GM21390 (cell line): ENCODE data around the gene CRABP2.

ENCODE experiments used
- ATAC-seq: cut with Tn5 transposase; IDR thresholded peaks from one replicate; pipeline ENCODE4 v1.9.1; 2021; ENCODE audit not compliant: unreplicated experiment

The CRABP2 gene

DNA sequence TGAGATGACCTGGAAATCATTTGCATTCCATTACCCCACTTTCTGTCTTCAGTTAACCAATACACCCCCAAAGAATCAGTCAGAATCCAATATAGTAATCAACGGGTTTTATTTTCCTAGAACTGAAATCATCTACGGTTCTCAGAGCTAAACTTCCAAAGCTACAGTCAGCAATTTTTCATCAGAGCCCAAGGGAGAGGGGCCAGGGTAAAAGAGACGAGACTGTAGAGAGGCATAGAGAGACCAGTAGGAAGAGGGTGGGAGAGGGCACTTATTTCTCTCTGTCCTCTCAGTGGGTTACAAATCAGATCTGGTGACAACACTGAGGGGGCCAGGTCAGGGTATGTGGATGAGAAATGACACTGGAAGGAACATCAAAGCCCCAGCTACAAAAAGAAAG lies 36.6 kb upstream of the CRABP2 start:
- no peak for ATAC-seq

DNA sequence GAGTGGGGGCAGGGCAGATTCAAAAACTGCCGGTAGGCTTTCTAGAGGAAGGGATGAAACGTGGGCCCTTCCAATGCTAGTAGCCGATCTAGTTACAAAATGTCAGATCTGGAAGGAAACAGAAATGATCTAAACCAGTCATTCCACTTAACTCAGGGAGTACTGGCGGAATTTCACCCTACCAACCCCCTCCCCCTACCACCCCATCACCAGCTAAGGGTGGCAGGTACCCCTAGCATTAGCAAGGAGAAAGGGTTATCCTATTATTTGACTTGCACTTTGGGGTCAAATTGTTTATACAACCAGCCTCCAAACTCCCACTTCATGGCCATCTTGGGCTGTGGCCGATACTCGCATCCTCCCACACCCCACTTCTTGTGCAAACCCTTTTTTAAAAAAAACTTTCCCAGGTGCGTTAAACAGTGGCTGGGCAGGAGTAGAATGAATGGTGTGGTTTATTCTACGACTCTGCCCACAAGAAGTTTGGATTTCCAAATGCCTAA lies 36.1 kb upstream of the CRABP2 start:
- peak; percentile 0 for ATAC-seq

GRCh38 chr1:156740741-156741480 lies 35.5 kb upstream of the CRABP2 start, which contains the start of gene MRPL24:
TSS of gene MRPL24 (minus strand) at chr1:156741088. CDS start at chr1:156738704, 2,384 bp downstream.
- ATAC-seq: peak; percentile 77

GRCh38 chr1:156740237-156740740 lies 34.9 kb upstream of the CRABP2 start:
- peak; percentile 1 for ATAC-seq

DNA sequence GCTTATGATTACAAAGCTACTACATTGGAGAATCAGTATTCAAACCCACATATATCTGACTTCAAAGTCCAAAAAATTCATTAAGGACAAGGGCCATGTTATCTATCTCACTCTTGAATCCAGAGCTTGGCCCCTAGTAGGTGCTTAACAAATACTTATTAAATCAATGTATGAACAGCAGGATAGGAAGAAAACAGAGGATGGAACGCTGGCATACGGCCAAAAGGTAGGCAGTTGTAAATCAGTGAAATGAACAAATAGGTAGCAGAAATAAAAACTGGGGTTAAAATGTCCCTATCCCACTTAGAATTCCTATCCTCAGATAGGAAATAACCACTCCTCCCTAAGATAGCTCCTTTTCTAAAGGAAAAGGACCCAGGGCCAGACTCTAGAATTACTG lies 33.5 kb upstream of the CRABP2 start:
- no peak for ATAC-seq

DNA sequence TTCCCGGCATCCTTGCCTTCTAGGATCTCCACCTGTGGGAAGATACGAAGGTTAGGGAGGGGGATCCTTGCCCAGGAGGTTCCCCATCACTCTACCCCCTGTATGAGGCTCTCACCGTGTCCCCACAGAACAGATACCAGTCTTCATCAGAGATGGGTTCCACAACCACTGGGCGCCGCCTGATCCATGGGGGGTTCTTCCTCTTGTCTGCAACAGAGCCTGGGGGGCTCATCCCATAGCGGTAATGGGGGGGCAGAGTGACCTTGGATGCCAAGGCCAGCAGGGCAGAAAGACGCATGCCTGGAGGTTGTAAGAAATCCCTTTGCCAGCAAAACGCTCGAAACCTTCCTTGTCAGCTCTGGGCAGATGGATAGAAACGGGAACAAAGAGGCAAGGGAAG lies 33.0 kb upstream of the CRABP2 start:
- no peak for ATAC-seq

DNA sequence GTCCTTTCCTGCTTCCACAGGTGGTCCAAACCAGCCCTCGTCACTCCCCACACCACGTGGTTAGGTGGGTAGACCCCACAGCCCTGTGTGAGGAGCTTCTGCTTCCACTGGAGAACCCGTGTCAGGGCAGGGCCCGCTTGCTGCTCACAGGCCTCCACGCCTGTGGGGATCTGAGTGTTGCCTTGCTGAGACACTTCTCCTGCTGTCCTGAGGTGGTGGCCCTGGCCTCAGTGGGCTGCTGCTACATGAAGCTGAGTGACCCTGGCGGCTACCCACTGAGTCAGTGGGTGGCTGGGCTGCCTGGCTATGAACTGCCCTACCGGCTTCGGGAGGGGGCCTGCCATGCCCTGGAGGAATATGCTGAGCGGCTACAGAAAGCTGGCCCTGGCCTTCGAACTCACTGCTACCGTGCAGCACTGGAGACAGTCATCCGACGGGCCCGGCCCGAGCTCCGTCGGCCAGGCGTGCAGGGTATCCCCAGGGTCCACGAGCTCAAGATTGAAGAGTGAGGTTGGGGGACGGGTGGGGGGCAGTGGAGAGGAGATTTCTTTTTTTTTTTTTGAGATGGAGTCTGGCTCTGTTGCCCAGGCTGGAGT lies 28.7 kb upstream of the CRABP2 start:
- no peak for ATAC-seq

DNA sequence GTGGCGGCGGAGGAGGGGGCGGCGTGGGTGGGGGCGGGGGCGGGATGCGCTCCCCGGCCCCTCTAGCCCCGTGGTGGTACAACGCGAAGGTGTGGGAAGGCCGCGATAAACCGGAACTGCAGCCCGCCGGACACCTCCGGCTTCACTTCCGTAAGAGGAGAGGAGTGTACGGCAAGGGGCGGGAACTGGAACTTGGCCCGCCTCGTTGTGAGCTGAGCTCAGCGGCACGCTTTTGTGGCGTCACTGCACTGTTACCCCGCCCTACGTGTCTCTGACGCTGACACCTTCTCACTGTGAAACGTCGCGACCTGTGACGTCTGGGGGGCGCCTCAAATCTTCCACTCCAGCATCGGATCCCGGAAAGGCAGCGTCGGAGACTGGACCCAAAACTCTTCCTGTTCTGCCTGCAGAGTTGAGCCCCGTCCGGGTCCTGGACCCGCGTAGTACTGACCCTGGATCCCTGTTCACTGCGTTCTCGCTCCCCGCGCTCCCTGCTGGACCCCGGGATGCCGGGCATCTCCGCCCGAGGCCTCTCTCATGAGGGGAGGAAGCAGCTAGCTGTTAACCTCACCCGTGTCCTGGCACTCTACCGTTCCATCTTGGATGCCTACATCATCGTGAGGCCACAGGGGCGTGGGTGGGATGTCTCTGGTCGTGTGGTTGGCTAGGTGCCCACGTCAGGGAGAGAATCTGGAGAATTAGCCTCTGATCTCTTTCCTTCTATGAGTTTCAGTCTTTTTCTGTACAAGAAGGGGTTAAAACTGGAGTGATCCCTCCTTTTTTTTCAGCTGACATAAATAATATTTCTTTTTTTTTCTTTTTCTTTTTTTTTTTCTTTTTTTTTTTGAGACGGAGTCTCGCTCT lies 23.4 kb upstream of the CRABP2 start, which contains the start of gene ISG20L2:
ISG20L2 (minus strand) TSS at position 168 of the 864 bp plus-strand sequence. CDS start 1,114 bp downstream, outside the sequence.
- peak; percentile 89 for ATAC-seq

- ATAC-seq: peak; percentile 55
These were observed 22.7 kb upstream of the CRABP2 start, which contains the start of gene METTL25B for GRCh38 chr1:156727926-156728598. TSS of gene METTL25B (plus strand) at chr1:156728469. CDS start at chr1:156729105, 636 bp downstream.

DNA sequence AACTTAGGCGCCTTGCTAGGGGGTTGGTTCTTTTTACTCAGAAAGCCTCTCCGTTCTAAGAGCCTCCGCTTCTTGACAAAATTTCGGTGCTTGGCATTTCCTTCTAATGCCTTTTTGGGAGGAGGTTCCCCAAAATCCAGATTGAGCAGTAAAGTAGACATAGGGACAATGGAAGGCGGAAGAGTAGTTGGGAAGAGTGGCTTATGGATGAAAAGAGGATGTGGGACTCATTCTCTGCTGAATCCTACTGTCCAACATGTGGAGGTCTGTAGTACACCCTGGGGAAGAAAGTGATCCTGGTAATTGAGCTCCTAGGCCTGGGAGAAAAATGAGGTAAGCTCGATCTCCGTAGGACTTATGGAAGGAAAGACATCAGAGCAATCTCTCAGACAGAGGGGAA lies 22.1 kb upstream of the CRABP2 start:
- ATAC-seq: no peak

GRCh38 chr1:156726549-156727226 lies 21.3 kb upstream of the CRABP2 start:
- ATAC-seq: no peak

DNA sequence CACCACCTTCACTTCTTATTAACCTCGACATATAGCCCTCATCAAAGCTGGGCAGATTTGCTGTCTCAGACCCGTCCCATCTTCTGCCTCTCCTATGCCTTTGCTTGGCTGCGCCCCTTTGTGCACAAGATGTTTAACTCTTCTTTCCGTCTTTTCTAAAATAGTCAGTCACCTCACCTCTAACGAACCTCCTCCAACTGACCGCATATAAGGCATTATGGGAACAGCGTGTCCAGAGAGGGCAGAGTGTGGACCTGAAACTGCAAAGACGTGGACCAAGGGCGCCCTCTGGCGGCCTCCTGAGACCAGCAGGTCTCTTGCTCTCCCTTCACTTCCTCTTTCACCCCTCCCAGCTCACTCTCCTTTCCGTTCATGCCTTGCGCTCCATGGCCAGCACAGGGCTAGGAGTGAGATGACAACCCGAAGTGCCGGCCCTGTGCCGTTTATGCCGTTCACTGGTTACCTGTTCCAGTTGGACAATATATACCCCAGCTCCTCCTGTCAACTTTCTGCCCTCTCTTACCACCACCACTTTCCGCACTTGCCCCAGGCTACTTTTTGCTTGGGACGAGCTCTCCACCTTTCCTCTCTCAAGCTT lies 20.4 kb upstream of the CRABP2 start:
- peak; percentile 39 for ATAC-seq

GRCh38 chr1:156721535-156721934 lies 16.2 kb upstream of the CRABP2 start:
- ATAC-seq: no peak

- ATAC-seq: no peak
These were observed 15.7 kb upstream of the CRABP2 start for GRCh38 chr1:156721131-156721530.

- ATAC-seq: no peak
These were observed 12.0 kb upstream of the CRABP2 start for GRCh38 chr1:156717351-156717750.

- ATAC-seq: no peak
These were observed 9.4 kb upstream of the CRABP2 start for GRCh38 chr1:156714830-156715229.

GRCh38 chr1:156712626-156713025 lies 7.2 kb upstream of the CRABP2 start:
- no peak for ATAC-seq

DNA sequence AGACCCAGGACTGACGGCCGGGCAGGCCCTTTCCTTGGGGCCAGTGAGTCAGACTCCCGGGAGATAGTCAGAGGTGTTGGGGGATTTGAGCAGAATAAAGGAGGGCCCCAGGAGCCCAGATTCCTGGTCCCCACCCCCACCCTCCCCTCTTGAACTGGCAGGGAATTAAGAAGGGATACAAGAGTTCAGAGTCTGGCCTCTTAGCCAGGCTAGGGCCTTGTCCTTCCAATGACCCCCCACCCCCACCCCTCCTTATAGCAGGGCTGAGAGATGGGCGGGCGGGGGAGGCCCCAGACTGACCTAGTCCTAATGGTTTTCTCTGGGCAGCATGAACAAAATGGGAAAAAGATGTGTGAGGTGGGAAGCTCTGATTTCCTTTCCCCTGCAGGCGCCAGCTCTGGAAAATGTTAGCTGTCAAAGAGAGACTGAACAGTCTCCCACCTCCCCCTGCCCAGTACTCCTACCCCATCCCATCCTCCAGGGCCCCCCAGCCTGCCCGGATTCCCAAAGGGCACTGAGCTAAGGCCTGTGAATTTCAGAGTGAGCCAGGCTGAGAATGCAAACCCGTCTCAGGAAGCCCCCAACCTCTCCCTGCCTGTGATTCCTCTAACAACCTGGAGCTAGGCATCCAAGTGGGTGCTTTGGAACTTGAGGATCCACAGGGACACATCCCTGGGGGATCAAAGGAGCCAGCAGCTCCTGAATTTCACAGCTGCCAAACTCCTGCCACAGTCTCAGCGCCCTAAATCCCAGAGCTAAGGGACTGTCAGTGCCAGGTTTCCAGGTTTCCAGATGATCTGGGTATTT lies 5.8 kb upstream of the CRABP2 start:
- no peak for ATAC-seq
